Measurements from ENCODE around the gene MAP2K4. TPM values are rescaled to one million over a fixed set of nuclear protein-coding genes. Genes with fewer than 3 reads are reported as not detected.

The MAP2K4 gene
- total RNA-seq, 1 experiment from 2014 or later = 46.1 TPM

- Histone ChIP-seq H2BK12ac (ENCODE audit: insufficient read length, low read depth, low read length) (peak overlapping the region; percentile 35), H3K9ac (ENCODE audit: extremely low read depth, insufficient read length, low read length) (peak overlapping the region; percentile 86), H3K23me2 (ENCODE audit: insufficient read length, low read depth, low read length, poor library complexity, severe bottlenecking) (peaks cover 12% of the 10 kb centered on the region), H4K91ac (ENCODE audit: insufficient read length, low read depth, low read length) (no peak overlapping the region), H3K23ac (ENCODE audit: insufficient read length, low read depth, low read length) (no peak overlapping the region), H2BK20ac (ENCODE audit: low read depth, low read length, poor library complexity, severe bottlenecking) (no peak overlapping the region), H2BK120ac (ENCODE audit: low read depth, low read length, poor library complexity, severe bottlenecking) (no peak overlapping the region), H3K4me2 (ENCODE audit: insufficient read depth, insufficient read length, low read length) (peak overlapping the region; percentile 95), H3K56ac (ENCODE audit: insufficient read length, low read depth, low read length) (no peak overlapping the region), H2BK15ac (ENCODE audit: low read depth, low read length) (no peak overlapping the region), H3K79me1 (ENCODE audit: insufficient read depth, low read depth, low read length, poor library complexity, severe bottlenecking) (no peaks in the 10 kb centered on the region), H2AFZ (ENCODE audit: low read length) (peak overlapping the region; percentile 67), H3K27me3 (ENCODE audit: insufficient read depth, low read length) (no peaks in the 10 kb centered on the region), H3K9me3 (ENCODE audit: control insufficient read depth, low read depth, low read length) (no peaks in the 10 kb centered on the region), H4K5ac (ENCODE audit: insufficient read length, low read depth, low read length) (no peak overlapping the region), H4K20me1 (ENCODE audit: control insufficient read depth, insufficient read depth, insufficient read length) (no peaks in the 10 kb centered on the region), H2AK5ac (ENCODE audit: insufficient read length, low read length) (no peak overlapping the region), H3K18ac (ENCODE audit: insufficient read length, low read depth, low read length) (peak overlapping the region; percentile 94), H2BK5ac (ENCODE audit: insufficient read length, low read length) (no peak overlapping the region), H4K8ac (replicated peaks; ENCODE audit: insufficient read length, low read depth, low read length) (no peak overlapping the region), H3K4ac (ENCODE audit: low read depth, low read length) (no peak overlapping the region), H3K14ac (ENCODE audit: insufficient read depth, low read length) (peak overlapping the region; percentile 96), H3K79me2 (ENCODE audit: insufficient read depth, low read length) (no peaks in the 10 kb centered on the region), H3T11ph (ENCODE audit: low read length) (no peak overlapping the region), H3K4me1 (ENCODE audit: insufficient read depth, low read length) (peaks cover 1% of the 10 kb centered on the region; the same call in 1 of the 2 replicates), H3K27ac (ENCODE audit: insufficient read length, low read depth, low read length) (peak overlapping the region; percentile 61)
- TF ChIP-seq CTCF (conservative IDR thresholded peaks at IDR 0.05) = no peak
- Mint-ChIP-seq H3K9me3 (no peaks in the 10 kb centered on the region), H3K4me1 (peaks cover 15 to 18% of the 10 kb centered on the region in 2 experiments), H3K36me3 (ENCODE audit: insufficient read depth in 1 of 3, low read depth in 3 of 3) (peaks cover 5 to 14% (median 13%) of the 10 kb centered on the region in 3 experiments; a peak in 6 of 7 replicates), H3K27me3 (ENCODE audit: low read depth) (no peaks in the 10 kb centered on the region; the same call in 1 of the 2 replicates), H3K4me3 (peak overlapping the region; percentile 86 to 89), H3K27ac (peak overlapping the region; percentile 64 to 94 (median 79); a peak in 5 of 7 replicates)
- no peak for DNase-seq
- WGBS (ENCODE audit: extremely low coverage, insufficient read length, low lambda C conversion rate) = no CpG with 5 or more reads among the region's 14 CpGs
Measured at GRCh38 chr17:11996722-11997146, 23.9 kb upstream of the MAP2K4 start.

All from H9 (cell line).